ENCODE results near the gene XRCC6. TPM values are rescaled to one million over a fixed set of nuclear protein-coding genes. Genes with fewer than 3 reads are reported as not detected.

XRCC6 gene
- total and polyA plus RNA-seq, 2 of the 13 experiments (the other 11 are each of a cell fraction or from before 2014, with no cell fraction given): 124 to 625 TPM

- no TSS peak for BruUV-seq (replicated peaks)
- Histone ChIP-seq H3K4me2 (ENCODE audit: low read depth, low read length) (no peak overlapping the region), H3K27ac (ENCODE audit: extremely low read length, insufficient read depth, low read length) (no peak overlapping the region), H3K79me2 (ENCODE audit: insufficient read depth, low read length) (no peaks in the 10 kb centered on the region), H3K9me3 (ENCODE audit: low read length) (no peaks in the 10 kb centered on the region), H3K27me3 (ENCODE audit: control insufficient read depth in 1 of 2, insufficient read depth in 2 of 2, low read length in 2 of 2) (no peaks in the 10 kb centered on the region), H4K20me1 (ENCODE audit: insufficient read depth, low read length) (no peaks in the 10 kb centered on the region), H3K4me1 (ENCODE audit: insufficient read depth, low read length) (peaks cover 28% of the 10 kb centered on the region), H2AFZ (ENCODE audit: low read length) (no peak overlapping the region), H3K4me3 (replicated peaks in 1 of 3; ENCODE audit: insufficient read depth in 1 of 3, low read depth in 2 of 3, low read length in 3 of 3) (no peak overlapping the region), H3K36me3 (replicated peaks in 1 of 2; ENCODE audit: control insufficient read depth in 1 of 2, insufficient read depth in 2 of 2, low read length in 2 of 2) (peaks cover 7 to 30% of the 10 kb centered on the region in 2 experiments), H3K9ac (ENCODE audit: insufficient read depth, low read depth, low read length) (no peak overlapping the region)
- WGBS (ENCODE audit: low lambda C conversion rate): 82% methylated on average over 8 of the region's 8 CpGs
- ChIA-PET POLR2A (interaction anchor here (0.8 to 4.5 kb wide), 3 partner anchors 12 to 43 kb away, joined by 3 to 29 read pairs (median 3); partner anchors contain the start of genes PMM1 and XRCC6), CTCF (ENCODE audit: low intra/inter-chr PET ratio, low total read pairs) (interaction anchor here (2.4 to 3.7 kb wide), 2 partner anchors 19 to 35 kb away, joined by 21 to 77 read pairs; partner anchors contain the start of gene POLR3H)
- intact Hi-C loops (cut with micrococcal nuclease; ENCODE audit: unreplicated experiment): no loop called here
- TF ChIP-seq ZNF879 (CRISPR knock-in tag; IDR thresholded peaks at IDR 0.05) (no peak), AGO2 (optimal IDR thresholded peaks at IDR 0.05; ENCODE audit: low read depth, low read length) (no peak), NKX3-1 (CRISPR knock-in tag; IDR thresholded peaks at IDR 0.05) (no peak), SIN3A (IDR thresholded peaks at IDR 0.05; ENCODE audit: borderline replicate concordance, low read depth, low read length) (no peak), YEATS2 (CRISPR knock-in tag; IDR thresholded peaks at IDR 0.05; ENCODE audit: borderline replicate concordance) (no peak), ZNF263 (CRISPR knock-in tag; IDR thresholded peaks at IDR 0.05) (peak; percentile 72)
- DNase-seq (ENCODE audit: low spot score) (no peak), FAIRE-seq (no peak), ATAC-seq (no peak)
- in situ Hi-C loops (cut with HindIII; ENCODE audit: extremely low pct_ligation_motif_present, low pct_unique_long_range_greater_than_20kb): no loop called here
Measured at GRCh38 chr22:41578114-41578513, 43.0 kb upstream of the XRCC6 start.

- H4K20me1 ChIP-seq (ENCODE audit: insufficient read depth, low read length): no peaks in the 10 kb centered on the region
- no peak overlapping the region for H3K27ac ChIP-seq (ENCODE audit: extremely low read length, insufficient read depth, low read length)
- ChIA-PET POLR2A (interaction anchor here (1.6 to 4.5 kb wide), 2 partner anchors 11 to 43 kb away, joined by 6 to 29 read pairs; partner anchors contain the start of genes DESI1, PMM1 and XRCC6), CTCF (ENCODE audit: low intra/inter-chr PET ratio, low total read pairs) (interaction anchor here (3.7 kb wide), 1 partner anchor 18 kb away, joined by 77 read pairs; no protein-coding TSS in a partner anchor)
- ATAC-seq (no peak), DNase-seq (ENCODE audit: low spot score) (no peak), FAIRE-seq (no peak)
- H3K27me3 ChIP-seq (ENCODE audit: control insufficient read depth in 1 of 2, insufficient read depth in 2 of 2, low read length in 2 of 2): no peaks in the 10 kb centered on the region
- TF ChIP-seq HMG20B (CRISPR knock-in tag; conservative IDR thresholded peaks at IDR 0.05): no peak
- TF ChIP-seq ZNF761 (CRISPR knock-in tag; conservative IDR thresholded peaks at IDR 0.05): no peak
- TF ChIP-seq HIVEP1 (CRISPR knock-in tag; IDR thresholded peaks at IDR 0.05): no peak
- no peak for TF ChIP-seq TEAD3 (CRISPR knock-in tag; optimal IDR thresholded peaks at IDR 0.05; ENCODE audit: borderline replicate concordance)
- no peak for TF ChIP-seq YEATS2 (CRISPR knock-in tag; IDR thresholded peaks at IDR 0.05; ENCODE audit: borderline replicate concordance)
- TF ChIP-seq ZNF75D (CRISPR knock-in tag; IDR thresholded peaks at IDR 0.05; ENCODE audit: borderline replicate concordance): no peak
- TF ChIP-seq WIZ (CRISPR knock-in tag; IDR thresholded peaks at IDR 0.05): no peak
- TF ChIP-seq ZNF770 (CRISPR knock-in tag; IDR thresholded peaks at IDR 0.05): no peak
- in situ Hi-C loops (cut with HindIII; ENCODE audit: extremely low pct_ligation_motif_present, low pct_unique_long_range_greater_than_20kb): no loop called here
- H3K36me3 ChIP-seq (replicated peaks in 1 of 2; ENCODE audit: control insufficient read depth in 1 of 2, insufficient read depth in 2 of 2, low read length in 2 of 2): peaks cover 8 to 33% of the 10 kb centered on the region in 2 experiments
- H3K4me3 ChIP-seq (replicated peaks in 1 of 3; ENCODE audit: insufficient read depth in 1 of 3, low read depth in 2 of 3, low read length in 3 of 3): no peak overlapping the region
- peaks cover 28% of the 10 kb centered on the region for H3K4me1 ChIP-seq (ENCODE audit: insufficient read depth, low read length)
- no peak overlapping the region for H3K4me2 ChIP-seq (ENCODE audit: low read depth, low read length)
- WGBS (ENCODE audit: low lambda C conversion rate): 100% methylated on average over 8 of the region's 9 CpGs
- intact Hi-C loops (cut with micrococcal nuclease; ENCODE audit: unreplicated experiment): no loop called here
- no peak overlapping the region for H2AFZ ChIP-seq (ENCODE audit: low read length)
- H3K79me2 ChIP-seq (ENCODE audit: insufficient read depth, low read length): no peaks in the 10 kb centered on the region
- H3K9me3 ChIP-seq (ENCODE audit: low read length): no peaks in the 10 kb centered on the region
- no peak overlapping the region for H3K9ac ChIP-seq (ENCODE audit: insufficient read depth, low read depth, low read length)
- no TSS peak for BruUV-seq (replicated peaks)
Measured at GRCh38 chr22:41578818-41579217, 42.3 kb upstream of the XRCC6 start.
